GM10266 (cell line): ENCODE data around the gene ACTA1.
"Not testable (repeated sequence)": the region's sequence is repeated elsewhere in the genome, so short reads cannot be mapped to it uniquely, and the experiment has no call there.

ENCODE experiments used
- DNase-seq: peaks from one replicate; pipeline ENCODE4 v3.0.0; 2012; ENCODE audit errors: extremely low spot score
- CTCF ChIP-seq: IDR thresholded peaks from 2 replicates; pipeline ENCODE4 v1.5.1; 2012; ENCODE audit warnings: mild to moderate bottlenecking, low read depth; ENCODE audit not compliant: control insufficient read depth, insufficient read depth; ENCODE audit errors: missing control alignments

The ACTA1 gene

GRCh38 chr1:229431284-229432115 is 2.4 kb downstream of the ACTA1 start:
- DNase-seq, result no peak
- no peak for TF ChIP-seq CTCF

- TF ChIP-seq CTCF, result no peak
- DNase-seq, result no peak
These were observed 3.1 kb downstream of the ACTA1 start for GRCh38 chr1:229430761-229431283.

GRCh38 chr1:229428256-229428655 is 5.6 kb downstream of the ACTA1 start:
- no peak for TF ChIP-seq CTCF
- no peak for DNase-seq

- DNase-seq, result no peak
- no peak for TF ChIP-seq CTCF
These were observed 6.3 kb downstream of the ACTA1 start for GRCh38 chr1:229427572-229427971.

GRCh38 chr1:229425564-229426159 is 8.2 kb downstream of the ACTA1 start:
- TF ChIP-seq CTCF, result no peak
- DNase-seq, result no peak

- DNase-seq, result no peak
- peak; percentile 16 for TF ChIP-seq CTCF
These were observed 13.1 kb downstream of the ACTA1 start for GRCh38 chr1:229420765-229421164.

GRCh38 chr1:229420224-229420623 is 13.7 kb downstream of the ACTA1 start:
- DNase-seq, result no peak
- no peak for TF ChIP-seq CTCF

GRCh38 chr1:229418586-229418985 is 15.3 kb downstream of the ACTA1 start:
- DNase-seq, result not testable (repeated sequence)

- DNase-seq, result not testable (repeated sequence)
These were observed 21.1 kb downstream of the ACTA1 start for GRCh38 chr1:229412810-229413209.
